ENCODE measurements around the gene SEZ6.

Gene SEZ6

GRCh38 chr17:28970879-28971278, 35.0 kb downstream of the SEZ6 start:
- no peak for DNase-seq

GRCh38 chr17:28969706-28970393, 36.0 kb downstream of the SEZ6 start:
- no peak for DNase-seq

- no peak for DNase-seq
Measured at GRCh38 chr17:28968914-28969295, 36.9 kb downstream of the SEZ6 start.

GRCh38 chr17:28968231-28968913, 37.5 kb downstream of the SEZ6 start:
- no peak for DNase-seq

GRCh38 chr17:28967221-28968135, 38.4 kb downstream of the SEZ6 start:
- DNase-seq: no peak

- DNase-seq: no peak
Measured at GRCh38 chr17:28963841-28964240, 42.0 kb downstream of the SEZ6 start.

GRCh38 chr17:28963055-28963611, 42.7 kb downstream of the SEZ6 start:
- DNase-seq: no peak

- DNase-seq: no peak
Measured at GRCh38 chr17:28961391-28961790, 44.4 kb downstream of the SEZ6 start.

GRCh38 chr17:28960256-28961061, 45.4 kb downstream of the SEZ6 start:
- DNase-seq: no peak

- no peak for DNase-seq
Measured at GRCh38 chr17:28959471-28959871, 46.4 kb downstream of the SEZ6 start.

- no peak for DNase-seq
Measured at GRCh38 chr17:28958820-28959455, 46.9 kb downstream of the SEZ6 start.

GRCh38 chr17:28957992-28958355, 47.9 kb downstream of the SEZ6 start:
- DNase-seq: no peak

- no peak for DNase-seq
Measured at GRCh38 chr17:28957277-28957991, 48.4 kb downstream of the SEZ6 start.

GRCh38 chr17:28956861-28957260, 49.0 kb downstream of the SEZ6 start:
- DNase-seq: no peak

- DNase-seq: no peak
Measured at GRCh38 chr17:28956112-28956511, 49.7 kb downstream of the SEZ6 start.

- no peak for DNase-seq
Measured at GRCh38 chr17:28955408-28955807, 50.4 kb downstream of the SEZ6 start.

GRCh38 chr17:28954886-28955285, 50.9 kb downstream of the SEZ6 start:
- no peak for DNase-seq

- DNase-seq: no peak
Measured at GRCh38 chr17:28953444-28954118, 52.3 kb downstream of the SEZ6 start.

GRCh38 chr17:28951991-28952975, 53.5 kb downstream of the SEZ6 start:
- DNase-seq: peak; percentile 94

Data from activated effector memory CD4-positive, alpha-beta T cell treated with Interleukin-2 at 50 U/mL for 16 hours (primary cell).